Subcutaneous abdominal adipose tissue (tissue), 5 donors: ENCODE measurements around the gene SLC1A7.

Experiments
- H3K27ac ChIP-seq: one replicate; pipeline ENCODE4 v1.7.0; 2013; ENCODE audit warnings: low read depth, mild to moderate bottlenecking, inconsistent platforms, low read length, moderate library complexity
- H3K27me3 ChIP-seq, 5 donors: one replicate each; pipeline ENCODE4 v1.7.0; 2013; ENCODE audit warnings: low read length in 5 of 5, inconsistent platforms in 1 of 5; ENCODE audit not compliant: control insufficient read depth in 5 of 5, insufficient read depth in 4 of 5
- H3K36me3 ChIP-seq, 5 donors: one replicate each; pipeline ENCODE4 v1.7.0; 2013; ENCODE audit warnings: low read length in 5 of 5; ENCODE audit not compliant: control insufficient read depth in 5 of 5, insufficient read depth in 5 of 5
- H3K4me1 ChIP-seq, 5 donors: one replicate each; pipeline ENCODE4 v1.7.0; 2013; ENCODE audit warnings: low read length in 5 of 5, mild to moderate bottlenecking in 3 of 5, moderate library complexity in 1 of 5; ENCODE audit not compliant: control insufficient read depth in 5 of 5, insufficient read depth in 5 of 5
- H3K4me3 ChIP-seq, 5 donors: one replicate each; pipeline ENCODE4 v1.7.0; 2013; ENCODE audit warnings: low read length in 5 of 5, low read depth in 1 of 5
- H3K9ac ChIP-seq, 5 donors: one replicate each; pipeline ENCODE4 v1.7.0; 2013; ENCODE audit warnings: low read length in 5 of 5, mild to moderate bottlenecking in 4 of 5, moderate library complexity in 3 of 5
- H3K9me3 ChIP-seq, 5 donors: one replicate each; pipeline ENCODE4 v1.7.0; 2013; ENCODE audit warnings: low read length in 5 of 5; ENCODE audit not compliant: control insufficient read depth in 5 of 5
- donor health status: healthy.
- donor health status: healthy.
- donor health status: healthy.
- donor health status: healthy.
- donor health status: healthy.

The SLC1A7 gene

DNA sequence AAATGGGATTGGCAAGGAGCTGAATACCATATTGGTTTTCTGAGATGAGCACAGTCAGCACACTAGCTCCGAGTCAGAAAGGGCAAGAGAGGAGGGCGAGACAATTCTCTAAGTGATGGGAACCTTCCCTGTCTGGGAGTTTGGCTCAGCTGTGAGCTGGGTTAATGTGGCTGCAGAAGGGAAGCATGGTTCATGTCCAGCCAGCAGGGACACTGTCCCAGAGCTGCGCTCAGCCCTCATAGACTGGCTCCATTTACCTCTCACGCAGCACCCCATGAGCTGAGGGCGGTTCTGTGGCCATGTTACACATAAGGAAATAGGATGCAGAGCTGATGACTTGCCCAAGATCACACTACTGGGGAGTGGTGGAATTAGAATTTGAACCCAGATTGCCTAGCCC, 38.5 kb upstream of the SLC1A7 start:
- H3K9me3 ChIP-seq: peaks cover 0 to 3% (median 0%) of the 10 kb centered on the region in 5 donors
- no peak overlapping the region for H3K9ac ChIP-seq
- H3K27ac ChIP-seq: no peak overlapping the region

DNA sequence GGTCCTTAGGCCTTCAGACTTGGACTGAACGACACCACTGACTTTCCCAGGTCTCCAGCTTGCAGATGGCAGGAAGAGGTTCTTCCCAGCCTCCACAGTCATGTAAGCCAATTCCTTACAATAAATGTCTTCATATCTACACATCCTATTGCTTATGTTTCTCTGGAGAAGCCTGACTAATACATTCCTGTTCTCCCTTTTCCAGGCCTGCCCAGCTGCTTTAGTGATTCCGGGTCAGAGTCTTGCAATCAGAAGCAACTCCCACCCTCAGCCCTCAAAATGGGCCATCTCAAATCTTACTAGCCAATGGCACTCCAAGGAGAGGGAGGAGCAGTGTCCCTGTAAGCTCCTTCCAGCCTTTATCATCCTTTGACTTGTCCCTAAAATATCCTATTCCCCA, 37.8 kb upstream of the SLC1A7 start:
- Histone ChIP-seq H3K27ac (no peak overlapping the region), H3K4me3 (no peak overlapping the region), H3K4me1 (peaks cover 5 to 39% (median 34%) of the 10 kb centered on the region in 5 donors), H3K27me3 (no peaks in the 10 kb centered on the region), H3K36me3 (no peaks in the 10 kb centered on the region), H3K9me3 (peaks cover 0 to 3% (median 0%) of the 10 kb centered on the region in 5 donors), H3K9ac (no peak overlapping the region)

More for the DNA sequence above, 38.5 kb upstream of the SLC1A7 start:
- no peak overlapping the region for H3K4me3 ChIP-seq
- no peaks in the 10 kb centered on the region for H3K36me3 ChIP-seq
- peaks cover 5 to 36% (median 31%) of the 10 kb centered on the region in 5 donors for H3K4me1 ChIP-seq
- no peaks in the 10 kb centered on the region for H3K27me3 ChIP-seq

DNA sequence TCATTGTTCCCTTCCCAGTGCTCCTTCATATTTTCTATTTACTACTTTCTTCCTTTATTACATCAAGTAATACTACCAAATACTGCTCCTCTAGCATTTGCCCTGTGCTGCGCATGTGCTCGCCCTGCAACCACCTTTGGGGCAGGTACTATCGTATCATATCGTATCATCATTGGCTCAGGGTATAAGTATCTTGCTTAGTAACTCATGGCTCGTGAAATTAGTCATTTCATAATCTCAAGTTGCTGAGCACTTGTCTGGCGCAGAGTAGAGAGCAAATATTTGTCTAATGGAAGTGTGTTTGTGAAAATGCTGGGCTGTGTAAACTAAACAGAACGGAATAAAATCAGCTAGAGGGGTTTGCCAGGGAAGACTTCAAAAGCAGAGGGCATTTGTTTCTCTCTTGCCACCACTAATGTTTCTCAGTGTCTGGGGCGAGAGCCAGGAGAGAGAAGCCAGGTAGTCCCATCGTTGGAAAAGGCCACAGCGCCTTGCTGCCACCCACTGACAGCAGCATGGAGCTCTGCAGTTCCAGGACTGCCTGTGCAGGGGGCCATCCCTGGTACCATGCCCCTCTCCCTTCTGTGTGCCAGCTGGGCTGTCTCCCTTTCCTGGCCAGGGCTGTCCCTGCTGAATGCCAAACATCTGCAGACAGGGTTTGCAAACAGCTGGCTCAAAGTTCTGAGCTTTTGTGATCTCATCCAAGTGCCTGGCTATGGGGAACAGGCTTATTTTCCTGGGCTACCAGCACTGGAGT, 34.2 kb upstream of the SLC1A7 start:
- Histone ChIP-seq H3K9ac (no peak overlapping the region), H3K27ac (no peak overlapping the region), H3K4me1 (peaks cover 0 to 27% (median 16%) of the 10 kb centered on the region in 5 donors), H3K36me3 (no peaks in the 10 kb centered on the region), H3K4me3 (no peak overlapping the region), H3K9me3 (no peaks in the 10 kb centered on the region), H3K27me3 (peaks cover 0 to 4% (median 0%) of the 10 kb centered on the region in 5 donors)

DNA sequence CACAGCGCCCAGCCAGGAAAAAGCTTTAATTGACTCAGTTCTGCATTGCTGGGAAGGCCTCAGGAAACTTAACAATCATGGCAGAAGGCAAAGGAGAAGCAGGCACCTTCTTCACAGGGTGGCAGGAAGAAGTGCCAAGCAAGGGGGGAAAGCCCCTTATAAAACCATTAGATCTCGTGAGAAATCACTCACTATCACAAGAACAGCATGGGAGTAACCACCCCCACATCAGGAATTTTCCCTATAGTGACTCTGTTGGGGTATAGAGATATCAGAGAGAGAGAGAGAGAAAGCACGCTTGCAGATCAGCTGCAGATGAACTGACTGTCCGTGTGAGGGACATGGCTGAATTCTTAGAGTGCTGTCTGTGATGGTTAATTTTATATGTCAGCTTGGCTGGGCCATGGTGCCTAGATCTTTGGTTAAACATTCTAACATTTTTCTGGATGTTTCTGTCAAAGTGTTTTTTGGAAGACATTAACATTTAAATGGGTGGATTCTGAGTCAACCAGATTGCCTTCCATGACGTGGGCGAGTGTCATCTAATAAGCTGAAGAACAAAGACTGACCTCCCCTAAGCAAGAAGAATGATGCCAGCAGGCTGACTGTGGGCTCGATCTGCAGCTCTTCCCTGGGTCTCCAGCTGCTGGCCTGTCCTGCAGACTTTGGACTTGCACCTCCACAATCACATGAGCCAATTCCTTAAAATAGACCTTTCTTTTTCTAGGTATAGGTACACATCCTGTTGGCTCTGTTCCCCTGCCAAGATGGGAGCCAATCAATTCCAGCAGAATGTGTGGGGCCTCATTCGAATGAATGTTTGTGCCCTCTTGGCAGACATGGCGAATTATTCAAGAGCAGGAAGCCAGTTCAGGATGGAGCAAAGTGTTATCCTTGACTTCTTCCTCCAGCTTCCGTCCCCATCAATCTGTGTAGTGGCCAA, 32.8 kb upstream of the SLC1A7 start:
- no peak overlapping the region for H3K27ac ChIP-seq
- H3K36me3 ChIP-seq: no peaks in the 10 kb centered on the region
- H3K9me3 ChIP-seq: no peaks in the 10 kb centered on the region
- peaks cover 0 to 4% (median 0%) of the 10 kb centered on the region in 5 donors for H3K27me3 ChIP-seq
- no peak overlapping the region for H3K4me3 ChIP-seq
- H3K9ac ChIP-seq: no peak overlapping the region
- H3K4me1 ChIP-seq: peaks cover 0 to 27% (median 16%) of the 10 kb centered on the region in 5 donors

DNA sequence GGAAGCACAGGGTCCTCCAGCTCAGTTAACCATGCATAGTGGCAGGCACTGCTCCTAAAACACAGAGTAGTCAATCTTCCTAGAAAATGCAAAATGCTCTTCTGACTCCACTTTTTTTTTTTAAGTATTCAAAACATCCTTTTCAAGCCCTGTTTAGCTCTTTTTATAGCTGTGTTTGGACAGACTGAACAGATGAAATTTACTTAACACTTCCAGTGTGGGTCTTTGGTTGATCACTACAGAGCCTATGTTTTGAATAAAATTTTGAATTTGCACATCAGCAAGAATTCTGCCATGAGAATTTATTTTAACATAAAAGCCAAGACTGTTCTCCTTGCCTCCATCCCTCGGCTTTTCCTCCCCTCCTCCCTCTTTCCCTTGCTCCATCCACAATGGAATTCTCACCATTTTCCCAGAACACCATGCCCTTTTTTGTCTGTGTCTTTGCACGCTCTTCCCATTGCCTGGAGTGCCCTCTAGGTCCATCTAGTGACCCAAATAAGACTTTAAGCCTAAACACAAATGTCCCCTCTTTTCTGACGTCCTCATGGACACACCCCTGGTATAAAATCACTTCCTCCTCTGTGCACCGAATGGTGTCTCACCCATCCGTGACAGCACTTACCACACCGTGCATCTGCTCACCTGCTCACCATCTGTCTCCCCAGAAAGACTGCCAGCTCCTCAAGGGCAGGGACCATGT, 30.1 kb upstream of the SLC1A7 start:
- no peaks in the 10 kb centered on the region for H3K9me3 ChIP-seq

GRCh38 chr1:53166912-53167311, 24.5 kb upstream of the SLC1A7 start:
- H3K4me3 ChIP-seq: no peak overlapping the region
- peaks cover 0 to 7% (median 4%) of the 10 kb centered on the region in 5 donors for H3K4me1 ChIP-seq
- no peak overlapping the region for H3K9ac ChIP-seq
- no peak overlapping the region for H3K27ac ChIP-seq
- no peaks in the 10 kb centered on the region for H3K27me3 ChIP-seq
- H3K9me3 ChIP-seq: no peaks in the 10 kb centered on the region
- no peaks in the 10 kb centered on the region for H3K36me3 ChIP-seq

More for the DNA sequence above, 30.1 kb upstream of the SLC1A7 start:
- peaks cover 0 to 27% (median 16%) of the 10 kb centered on the region in 5 donors for H3K4me1 ChIP-seq
- H3K36me3 ChIP-seq: no peaks in the 10 kb centered on the region
- H3K27ac ChIP-seq: no peak overlapping the region
- peaks cover 0 to 4% (median 0%) of the 10 kb centered on the region in 5 donors for H3K27me3 ChIP-seq
- H3K9ac ChIP-seq: no peak overlapping the region
- H3K4me3 ChIP-seq: no peak overlapping the region

DNA sequence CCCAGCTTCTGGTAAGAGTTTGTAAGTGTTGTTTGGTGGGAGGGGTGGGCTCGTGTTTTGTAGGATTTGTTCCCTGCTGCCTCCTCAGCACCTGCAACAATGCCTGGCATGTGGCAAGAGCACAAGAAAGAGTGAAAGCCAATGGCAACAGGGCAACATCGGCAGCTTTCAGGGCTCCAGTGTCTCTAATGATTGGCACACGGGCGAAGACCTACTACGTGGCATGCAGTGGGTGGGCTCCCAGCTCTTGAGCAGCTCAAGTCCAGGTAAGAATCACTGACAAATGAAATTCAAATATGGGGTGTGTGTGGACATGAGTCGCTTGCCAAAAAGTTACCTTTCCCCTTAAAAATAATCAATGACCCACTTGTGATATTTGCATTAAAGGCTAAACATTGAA, 23.9 kb upstream of the SLC1A7 start:
- Histone ChIP-seq H3K27ac (no peak overlapping the region), H3K4me3 (no peak overlapping the region), H3K9ac (no peak overlapping the region), H3K4me1 (peaks cover 0 to 7% (median 4%) of the 10 kb centered on the region in 5 donors), H3K36me3 (no peaks in the 10 kb centered on the region), H3K27me3 (no peaks in the 10 kb centered on the region), H3K9me3 (no peaks in the 10 kb centered on the region)

DNA sequence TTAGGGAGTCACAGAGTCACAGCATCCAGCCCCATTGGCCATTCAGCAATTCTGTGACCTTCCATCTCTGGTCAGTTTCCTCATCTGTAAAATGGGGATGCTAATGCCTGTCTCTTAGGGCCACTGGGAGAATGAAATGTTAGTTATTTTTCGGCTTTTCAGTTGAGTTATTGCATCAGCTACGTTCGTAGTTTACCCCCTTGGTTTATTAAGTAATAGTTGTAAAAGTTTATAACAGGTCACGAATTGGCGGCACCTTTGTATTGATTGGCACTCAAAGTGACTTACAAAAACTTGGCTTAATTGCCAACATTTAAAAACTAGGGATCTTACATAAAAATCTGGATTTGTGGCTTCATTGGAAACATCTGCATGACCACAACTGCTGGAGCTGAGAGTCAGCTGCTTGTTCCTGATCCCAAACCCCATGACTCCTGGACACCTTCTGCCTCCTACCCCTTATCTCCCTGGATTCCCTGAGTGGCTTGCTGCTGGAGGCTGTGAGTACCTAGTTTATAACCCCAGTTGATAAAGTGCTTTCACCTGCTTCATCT, 23.0 kb upstream of the SLC1A7 start:
- Histone ChIP-seq H3K27me3 (no peaks in the 10 kb centered on the region), H3K9ac (no peak overlapping the region), H3K4me3 (no peak overlapping the region), H3K4me1 (peaks cover 0 to 7% (median 4%) of the 10 kb centered on the region in 5 donors), H3K36me3 (no peaks in the 10 kb centered on the region), H3K9me3 (no peaks in the 10 kb centered on the region), H3K27ac (no peak overlapping the region)

- Histone ChIP-seq H3K27ac (no peak overlapping the region), H3K9me3 (no peaks in the 10 kb centered on the region), H3K27me3 (no peaks in the 10 kb centered on the region), H3K36me3 (no peaks in the 10 kb centered on the region), H3K4me3 (no peak overlapping the region), H3K9ac (no peak overlapping the region), H3K4me1 (peaks cover 0 to 7% (median 4%) of the 10 kb centered on the region in 5 donors)
Observed at GRCh38 chr1:53163291-53163768, 20.9 kb upstream of the SLC1A7 start.
